Muscle of arm (tissue), 12 donors: ENCODE data around the gene LYPD6B. TPM values are rescaled to one million over a fixed set of nuclear protein-coding genes. Genes with fewer than 3 reads are reported as not detected.

Source experiments
- DNase-seq: peaks from one replicate; pipeline ENCODE4 v3.0.0-alpha.2; 2013
- polyA plus RNA-seq, 12 donors: library from polyadenylated mRNA; unstranded; fragments of 120-200 nt; gene quantifications; one replicate each; pipeline ENCODE4 v1.2.1, GENCODE V29; 2013; ENCODE audit not compliant: insufficient read length in 12 of 12

Gene LYPD6B
- polyA plus RNA-seq, 12 donors = 0.14 to 27.5 (median 0.24) TPM; not detected in 5

- no peak for DNase-seq
Measured at GRCh38 chr2:149009576-149010461, 28.7 kb upstream of the LYPD6B start.

GRCh38 chr2:149012545-149012944 lies 26.0 kb upstream of the LYPD6B start:
- no peak for DNase-seq

- DNase-seq = no peak
Measured at GRCh38 chr2:149015501-149015900, 23.0 kb upstream of the LYPD6B start.

GRCh38 chr2:149015926-149016563 lies 22.5 kb upstream of the LYPD6B start:
- no peak for DNase-seq

- peak; percentile 88 for DNase-seq
Measured at GRCh38 chr2:149017116-149017985, 21.1 kb upstream of the LYPD6B start.

GRCh38 chr2:149018981-149019380 lies 19.5 kb upstream of the LYPD6B start:
- DNase-seq = no peak

GRCh38 chr2:149019768-149020167 lies 18.7 kb upstream of the LYPD6B start:
- DNase-seq = no peak

- no peak for DNase-seq
Measured at GRCh38 chr2:149020432-149020851, 18.1 kb upstream of the LYPD6B start.

GRCh38 chr2:149021271-149021719 lies 17.2 kb upstream of the LYPD6B start:
- DNase-seq = no peak

GRCh38 chr2:149021761-149022160 lies 16.7 kb upstream of the LYPD6B start:
- no peak for DNase-seq

- no peak for DNase-seq
Measured at GRCh38 chr2:149023091-149023490, 15.4 kb upstream of the LYPD6B start.

- DNase-seq = no peak
Measured at GRCh38 chr2:149027590-149028250, 10.8 kb upstream of the LYPD6B start.

- DNase-seq = no peak
Measured at GRCh38 chr2:149028377-149028776, 10.1 kb upstream of the LYPD6B start.

- DNase-seq = no peak
Measured at GRCh38 chr2:149028891-149029290, 9.6 kb upstream of the LYPD6B start.

- DNase-seq = no peak
Measured at GRCh38 chr2:149029307-149029965, 9.1 kb upstream of the LYPD6B start.

GRCh38 chr2:149031396-149031795 lies 7.1 kb upstream of the LYPD6B start:
- DNase-seq = no peak

GRCh38 chr2:149033716-149034115 lies 4.8 kb upstream of the LYPD6B start:
- DNase-seq = no peak

GRCh38 chr2:149034406-149034805 lies 4.1 kb upstream of the LYPD6B start:
- DNase-seq = no peak

GRCh38 chr2:149036507-149037293 lies 1.8 kb upstream of the LYPD6B start:
- DNase-seq = no peak

- no peak for DNase-seq
Measured at GRCh38 chr2:149037851-149038250, 648 bp upstream of the LYPD6B start.
